K562 (cell line): Measurements from ENCODE around the gene GALNT7. TPM values are rescaled to one million over a fixed set of nuclear protein-coding genes. Genes with fewer than 3 reads are reported as not detected.

Experiments used
- CBX5 ChIP-seq: IDR thresholded peaks from 2 replicates; pipeline ENCODE4 v1.6.1; 2014; ENCODE audit warnings: low read depth, borderline replicate concordance
- ELK3 ChIP-seq: fragments of 450-650 bp; formaldehyde crosslinking; IDR thresholded peaks from 2 replicates; pipeline ENCODE4 v1.4.0; 2020; ENCODE audit warnings: mild to moderate bottlenecking
- FOXK1 ChIP-seq: sonication (generic); formaldehyde crosslinking; IDR thresholded peaks from 2 replicates; pipeline ENCODE4 v1.8.0; 2022; ENCODE audit warnings: missing genetic modification reagents, mild to moderate bottlenecking, borderline replicate concordance
- HIVEP1 ChIP-seq: fragments of 250-450 bp; sonication (Bioruptor Pico); IDR thresholded peaks from 2 replicates; pipeline ENCODE4 v1.4.0; 2020; ENCODE audit warnings: mild to moderate bottlenecking
- KLF16 ChIP-seq: IDR thresholded peaks from 2 replicates; pipeline ENCODE4 v1.6.1; 2016; ENCODE audit warnings: antibody characterized with exemption
- NFIX ChIP-seq: fragments of 250-450 bp; sonication (Bioruptor Pico); IDR thresholded peaks from 2 replicates; pipeline ENCODE4 v1.4.0; 2020; ENCODE audit warnings: low read depth, mild to moderate bottlenecking, moderate library complexity
- NFRKB ChIP-seq: fragments of 450-650 bp; IDR thresholded peaks from 2 replicates; pipeline ENCODE4 v1.6.1; 2016; ENCODE audit warnings: low read depth
- PCBP1 ChIP-seq: fragments of 200-400 bp; formaldehyde crosslinking; IDR thresholded peaks from 2 replicates; pipeline ENCODE4 v1.6.1; 2018; ENCODE audit warnings: mild to moderate bottlenecking, low read depth, low read length; ENCODE audit not compliant: poor library complexity, severe bottlenecking
- RBM17 ChIP-seq: fragments of 200-400 bp; formaldehyde crosslinking; IDR thresholded peaks from 2 replicates; pipeline ENCODE4 v1.6.1; 2017; ENCODE audit warnings: low read depth, mild to moderate bottlenecking, low read length, borderline replicate concordance
- RUNX1 ChIP-seq: sonication (generic); IDR thresholded peaks from 2 replicates; pipeline ENCODE4 v1.6.1; 2016; ENCODE audit warnings: antibody characterized with exemption, low read depth
- TRIM24 ChIP-seq, 2 experiments: fragments of 450-650 bp; IDR thresholded peaks; 2 replicates each; pipeline ENCODE4 v1.6.1; 2016
- TSHZ1 ChIP-seq: fragments of 250-450 bp; sonication (Bioruptor Pico); IDR thresholded peaks from 2 replicates; pipeline ENCODE4 v1.4.0; 2020; ENCODE audit warnings: mild to moderate bottlenecking, moderate library complexity
- ZNF133 ChIP-seq: fragments of 250-450 bp; sonication (Bioruptor Pico); IDR thresholded peaks from 2 replicates; pipeline ENCODE4 v1.4.0; 2020; ENCODE audit warnings: mild to moderate bottlenecking
- ZNF449 ChIP-seq: fragments of 250-450 bp; sonication (Bioruptor Pico); IDR thresholded peaks from 2 replicates; pipeline ENCODE4 v1.8.0; 2022; ENCODE audit warnings: moderate library complexity, mild to moderate bottlenecking, inconsistent platforms
- ZNF518B ChIP-seq: fragments of 250-450 bp; sonication (Bioruptor Pico); IDR thresholded peaks from 2 replicates; pipeline ENCODE4 v1.5.0; 2021; ENCODE audit warnings: mild to moderate bottlenecking, moderate library complexity
- polyA plus RNA-seq, 8 experiments: library from polyadenylated mRNA; depleted of rRNA in 4 of 8; stranded (reverse) in 5 of 8; unstranded in 3 of 8; fragments of >200 nt; fragmentation: Nextera tagmentation in 2 of 8; fragmentation: Illumina TruSeq in 1 of 8; extraction: Ambion mirVana in 2 of 8; extraction: Trizol in 1 of 8; gene quantifications; 2 replicates each; pipeline versions ENCODE4 v1.2.1 to v1.2.3, GENCODE V29; 2011 to 2014; ENCODE audit warnings: inconsistent platforms in 1 of 8, missing spikeins in 1 of 8
- total RNA-seq, 7 experiments: library from RNA; depleted of rRNA in 6 of 7; stranded (reverse); fragments of >200 nt in 6 of 7; fragmentation: Illumina TruSeq in 2 of 7; extraction: Trizol in 2 of 7; gene quantifications; 2 replicates each; pipeline versions ENCODE4 v1.2.1 to v1.2.3, GENCODE V29; 2011 to 2021; ENCODE audit warnings: low replicate concordance in 1 of 7
- TF ChIP-seq, protein P1 (sequence below), 2 experiments: fragments of 250-450 bp in 1 of 2; fragments of 450-650 bp in 1 of 2; sonication (Bioruptor Pico) in 1 of 2; IDR thresholded peaks; 2 replicates each; pipeline versions ENCODE4 v1.6.1 to v1.8.0; 2016 to 2021; ENCODE audit warnings: mild to moderate bottlenecking in 2 of 2, moderate library complexity in 2 of 2, missing compliant biosample characterization in 1 of 2, missing genetic modification characterization in 1 of 2

Gene GALNT7
- total and polyA plus RNA-seq, 9 of the 15 experiments (the other 6 are each of a cell fraction or from before 2014, with no cell fraction given) = 16.7 to 38.7 (median 31.1) TPM

DNA sequence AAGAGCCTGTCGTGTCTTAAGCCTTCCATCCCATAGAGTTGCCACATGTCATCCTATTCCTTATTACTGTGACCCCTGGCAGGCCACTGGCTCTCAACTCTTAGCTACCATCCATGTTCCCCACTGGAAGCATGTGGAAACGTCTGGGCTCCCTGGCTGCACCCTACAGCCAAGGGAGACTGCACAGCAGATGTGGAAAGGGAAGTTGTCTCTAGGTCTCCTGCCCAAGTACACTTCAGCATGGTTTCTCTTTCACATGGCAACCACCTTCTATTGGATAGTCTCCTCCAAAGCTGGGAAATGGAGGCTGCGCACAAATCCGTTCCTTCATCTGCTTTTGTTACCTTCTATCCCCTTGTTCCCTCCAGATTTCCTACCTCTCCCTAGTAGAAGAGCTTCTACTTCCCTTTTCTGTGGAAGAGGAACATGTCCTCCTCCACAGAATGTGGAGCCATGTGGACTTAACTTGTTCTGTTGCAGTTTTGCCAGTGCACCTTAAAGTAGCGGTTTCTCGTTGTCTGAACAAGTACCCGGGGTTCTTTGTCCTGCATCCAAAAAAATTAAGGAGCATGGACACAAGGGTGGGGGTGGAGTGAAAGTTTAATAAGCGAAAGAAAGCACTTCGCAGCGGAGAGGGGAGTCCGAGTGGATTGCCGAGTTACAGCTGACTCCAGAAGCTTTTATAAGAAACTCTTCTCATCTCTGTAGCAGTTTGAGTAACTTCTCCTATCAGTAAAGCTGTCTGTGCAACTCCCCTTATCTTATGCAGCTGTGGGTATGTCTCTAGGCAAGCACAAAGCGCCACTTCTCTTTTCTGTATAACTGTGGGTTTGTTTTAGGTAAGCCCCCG, 113.0 kb downstream of the GALNT7 start (continued):
- TF ChIP-seq PCBP1 = no peak
- no peak for TF ChIP-seq ELK3
- no peak for TF ChIP-seq FOXK1 (CRISPR knock-in tag)
- peak in 1 of 2 experiments; percentile 74; a peak in 1 of 4 replicates for TF ChIP-seq TRIM24 (IDR thresholded peaks at IDR 0.05)
- TF ChIP-seq RBM17 = no peak
- TF ChIP-seq TSHZ1 (CRISPR knock-in tag) = no peak
- no peak for TF ChIP-seq CBX5
- TF ChIP-seq ZNF449 = no peak
- no peak for TF ChIP-seq ZNF518B (CRISPR knock-in tag)
- no peak for TF ChIP-seq HIVEP1 (CRISPR knock-in tag)
- TF ChIP-seq, protein P1, sequence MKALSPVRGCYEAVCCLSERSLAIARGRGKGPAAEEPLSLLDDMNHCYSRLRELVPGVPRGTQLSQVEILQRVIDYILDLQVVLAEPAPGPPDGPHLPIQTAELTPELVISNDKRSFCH (CRISPR knock-in tag; IDR thresholded peaks at IDR 0.05) = no peak
- TF ChIP-seq, protein P1 (tag; IDR thresholded peaks at IDR 0.05) = no peak
- no peak for TF ChIP-seq RUNX1
- peak; percentile 82 for TF ChIP-seq KLF16
- no peak for TF ChIP-seq ZNF133
- no peak for TF ChIP-seq NFRKB
- TF ChIP-seq NFIX (CRISPR knock-in tag) = no peak
